NCI-H226 (cell line): ENCODE results near the gene BORCS8.
A peak's percentile ranks its signal among the peaks of the same experiment; 100 is the strongest.
"Not testable (repeated sequence)": the region's sequence is repeated elsewhere in the genome, so short reads cannot be mapped to it uniquely, and the experiment has no call there.

Experiments
- DNase-seq: peaks from one replicate; pipeline ENCODE4 v3.0.0-alpha.2; 2015

The BORCS8 gene

DNA sequence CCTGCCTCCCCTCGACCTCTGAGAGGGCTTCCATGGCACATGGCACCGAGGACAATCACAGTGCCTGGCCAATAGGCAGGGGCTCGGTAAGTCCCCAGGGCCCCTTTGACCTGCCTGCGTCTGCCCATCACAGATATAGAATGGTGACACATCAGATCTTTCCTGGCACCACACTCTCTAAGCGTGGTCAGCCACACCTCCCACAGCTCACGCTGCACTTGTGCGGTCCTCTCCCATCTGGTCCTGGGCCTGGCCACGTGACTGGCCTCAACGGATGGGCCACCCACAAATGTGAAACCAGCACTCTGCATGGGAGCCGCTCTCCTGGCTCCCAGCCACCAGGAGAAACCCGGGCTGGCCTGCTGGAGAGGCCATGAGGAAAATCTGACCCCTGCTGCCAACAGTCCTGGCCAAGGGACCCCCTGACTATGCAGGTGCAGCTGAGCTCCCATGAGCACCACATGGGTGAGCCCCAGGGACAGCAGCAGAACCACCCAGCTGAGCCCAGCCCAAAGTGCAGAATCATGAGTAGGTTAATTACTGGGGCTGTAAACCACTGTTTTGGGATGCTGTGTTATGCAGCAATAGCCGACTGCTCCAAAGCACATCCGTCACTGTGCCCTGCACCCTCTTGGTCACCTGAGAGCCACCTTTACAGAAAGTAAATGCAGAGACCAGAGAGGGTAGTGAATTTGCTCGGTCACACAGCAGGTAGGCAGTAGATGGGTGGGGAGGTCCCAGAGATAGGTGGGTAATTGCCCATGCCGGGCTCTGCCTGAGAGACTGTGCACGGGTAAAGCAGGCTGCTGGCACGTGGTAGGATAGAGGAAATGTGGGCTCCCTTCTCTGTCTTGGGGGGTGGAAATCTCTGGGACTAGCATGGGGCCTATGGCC is 12.2 kb downstream of the BORCS8 start:
- DNase-seq = no peak

DNA sequence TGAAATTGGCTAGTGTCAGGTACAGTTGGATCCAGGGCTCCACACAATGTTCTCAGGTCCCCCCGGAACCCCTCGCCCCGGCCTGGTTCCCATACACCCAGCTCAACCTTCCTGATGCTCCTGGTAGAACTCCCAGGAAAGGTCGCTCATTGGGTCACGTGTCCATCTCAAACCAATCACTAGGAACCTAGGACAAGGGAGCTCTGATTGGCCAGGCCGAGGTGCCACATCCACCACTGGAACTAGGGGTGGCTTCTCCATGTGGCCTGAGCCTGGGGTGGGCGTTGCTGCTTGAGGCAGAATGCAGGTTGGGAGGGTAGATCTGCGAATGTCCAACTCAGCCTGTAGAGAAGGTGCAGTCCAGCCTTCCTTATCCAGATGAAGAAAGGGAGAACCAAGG is 15.0 kb downstream of the BORCS8 start:
- no peak for DNase-seq

DNA sequence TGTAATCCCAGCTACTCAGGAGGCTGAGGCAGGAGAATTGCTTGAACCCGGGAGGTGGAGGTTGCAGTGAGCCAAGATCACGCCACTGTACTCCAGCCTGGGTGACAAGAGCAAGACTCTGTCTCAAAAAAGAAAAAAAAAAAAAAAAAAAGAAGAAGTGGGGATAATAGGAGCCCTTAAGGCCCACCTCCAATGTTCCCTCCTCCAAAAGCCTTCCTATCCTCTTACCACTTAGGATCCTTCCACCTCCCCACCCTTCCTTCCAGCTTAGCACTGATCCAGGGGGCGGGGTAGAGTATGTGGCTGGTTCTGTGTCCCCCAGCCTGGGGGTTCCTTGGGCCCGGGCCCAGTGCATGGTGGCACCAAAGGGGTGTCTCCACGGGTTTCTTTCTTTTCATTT is 18.7 kb downstream of the BORCS8 start:
- not testable (repeated sequence) for DNase-seq

DNA sequence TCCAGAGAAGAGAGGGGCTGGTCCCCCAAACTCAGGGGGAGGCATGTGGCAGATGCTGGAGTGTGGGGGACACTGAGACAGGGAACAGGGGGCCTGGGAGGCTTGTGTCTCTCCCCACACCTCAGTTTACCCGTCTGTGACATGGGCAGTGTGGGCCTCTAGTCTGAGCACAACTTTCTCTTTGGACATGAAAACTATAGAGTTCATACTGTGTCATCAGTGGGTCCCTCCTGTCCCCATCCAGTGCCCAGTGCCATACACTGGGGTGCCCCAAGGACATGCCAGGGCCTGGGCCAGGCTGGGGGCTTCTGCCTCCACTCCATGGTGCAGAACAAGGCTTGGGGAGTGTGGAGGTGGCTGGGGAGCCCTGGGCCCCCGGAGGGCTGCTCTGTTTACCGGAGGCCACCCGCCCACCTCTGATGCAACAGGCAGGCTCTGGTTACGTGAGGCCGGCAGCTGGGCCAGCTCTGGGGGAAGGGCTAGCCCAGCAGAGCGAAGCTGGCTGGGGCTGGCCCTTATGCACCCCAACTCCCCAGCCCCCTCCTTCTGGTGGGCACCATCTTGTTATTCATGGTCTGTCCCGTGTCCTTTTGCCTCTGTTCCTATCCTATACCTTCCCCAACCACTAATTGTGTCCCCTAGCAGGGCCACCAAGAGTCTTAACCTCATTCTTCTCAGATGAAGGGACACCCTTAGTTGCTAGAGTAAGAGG is 20.0 kb downstream of the BORCS8 start:
- no peak for DNase-seq

DNA sequence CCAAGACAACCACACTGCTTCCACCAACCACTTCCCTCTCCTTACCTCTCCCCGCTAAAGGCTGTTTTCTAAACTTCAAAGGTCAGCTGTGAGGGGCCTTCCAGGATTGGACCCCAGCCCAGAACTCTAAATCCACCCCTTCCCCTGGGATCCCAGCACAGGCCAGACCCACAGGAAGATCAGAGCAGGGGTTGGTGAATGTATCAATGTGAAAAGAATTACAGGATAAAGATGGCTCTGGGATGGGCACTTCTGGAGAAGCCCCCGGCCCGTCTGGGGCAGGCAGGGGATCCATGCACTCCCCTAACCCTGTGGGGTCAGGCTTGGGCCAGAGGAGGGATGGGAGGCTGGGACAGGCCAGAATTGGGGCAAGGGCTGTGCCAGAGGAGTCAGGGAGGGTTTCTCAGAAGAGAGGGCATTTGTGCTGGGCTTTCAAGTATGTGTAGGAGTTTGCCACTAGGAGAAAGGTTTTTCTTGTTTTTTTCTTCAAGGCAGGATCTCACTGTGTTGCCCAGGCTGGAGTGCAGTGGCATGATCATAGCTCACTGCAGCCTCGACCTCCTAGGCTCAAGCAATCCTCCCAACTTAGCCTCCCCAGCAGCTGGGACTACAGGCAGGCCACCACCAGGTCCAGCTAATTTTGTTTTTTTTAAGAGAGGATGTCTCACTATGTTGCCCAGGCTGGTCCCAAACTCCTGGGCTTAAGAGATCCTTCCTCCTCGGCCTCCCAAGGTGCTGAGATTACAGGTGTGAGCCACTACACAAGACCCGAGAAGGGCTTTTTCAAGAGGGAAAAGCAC is 20.9 kb downstream of the BORCS8 start:
- DNase-seq = no peak

DNA sequence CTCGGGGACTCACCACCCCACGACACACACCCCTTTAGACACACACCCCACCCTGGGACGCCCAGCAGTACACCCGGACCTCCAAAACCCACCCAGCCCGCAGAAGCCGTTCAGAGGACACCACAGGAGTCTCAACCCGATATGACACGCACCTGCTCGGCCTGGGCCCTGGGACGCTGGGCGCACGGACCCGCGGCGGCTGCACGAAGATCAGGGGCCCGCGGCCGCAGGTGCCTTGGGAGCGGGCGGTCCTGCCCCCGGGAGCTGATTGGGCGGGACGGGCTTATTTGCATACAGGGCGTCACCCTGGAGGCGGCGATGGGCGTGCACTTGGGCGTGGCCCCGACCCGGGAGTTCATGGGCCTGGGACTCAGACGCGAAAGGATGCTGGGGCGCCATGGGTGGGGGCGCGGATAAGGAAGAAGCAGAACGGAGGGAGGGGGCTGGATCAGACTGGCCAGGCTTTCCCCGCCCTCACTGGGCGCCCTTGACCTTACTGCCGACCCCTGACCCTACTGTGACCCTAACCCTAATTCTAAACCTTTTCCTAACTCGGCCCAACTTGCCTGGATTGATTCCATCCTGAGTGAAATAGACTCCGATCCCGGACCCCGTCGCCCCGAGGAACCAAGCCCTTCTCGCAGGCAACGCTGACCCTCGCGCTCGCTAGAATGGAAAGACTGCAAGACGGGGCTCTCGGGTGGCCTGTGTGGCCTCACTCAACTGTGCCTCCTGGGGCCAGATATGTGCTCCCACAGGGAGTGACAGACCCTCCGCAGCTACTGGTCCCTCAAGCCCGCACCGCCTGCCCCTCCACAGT is 21.7 kb downstream of the BORCS8 start, which contains the start of gene MEF2B:
Gene MEF2B, minus strand, starts transcription at position 211 of the 820 bp plus-strand sequence. CDS start 19,528 bp downstream, outside the sequence.
- peak; percentile 71 for DNase-seq

DNA sequence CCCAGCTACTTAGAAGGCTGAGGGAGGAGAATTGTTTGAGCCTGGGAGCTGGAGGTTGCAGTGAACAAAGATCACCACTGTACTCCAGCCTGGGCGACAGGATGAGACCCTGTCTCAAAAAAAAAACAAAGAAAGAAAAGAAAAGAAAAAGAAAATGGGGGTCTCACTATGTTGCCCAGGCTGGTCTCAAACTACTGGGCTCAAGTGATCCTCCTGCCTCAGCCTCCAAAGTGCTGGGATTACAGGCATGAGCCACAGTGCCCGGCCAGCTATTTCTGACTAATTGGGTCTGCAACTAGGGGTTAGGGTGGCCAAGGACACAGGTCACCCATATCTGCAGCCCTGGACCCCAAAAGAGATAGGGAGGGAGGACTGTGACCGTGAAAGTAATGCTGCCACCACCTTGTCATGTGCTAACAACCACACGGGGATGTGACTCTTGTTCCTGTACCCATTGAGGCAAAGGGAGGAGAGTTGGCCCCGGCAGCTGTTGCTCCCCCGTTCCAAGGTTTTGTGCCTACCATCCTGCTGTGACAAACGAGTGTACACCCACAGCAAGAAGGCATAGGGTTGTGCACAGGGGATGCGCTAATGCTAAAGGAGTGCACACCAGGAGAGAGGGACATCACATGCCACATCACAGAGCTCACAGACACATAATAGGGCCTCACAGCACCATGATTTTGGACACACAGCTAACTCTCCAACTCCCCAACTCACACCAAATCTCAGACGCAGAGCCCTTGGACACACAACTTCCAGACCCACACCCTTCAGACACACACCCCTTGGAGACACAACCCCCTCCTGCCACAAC is 22.5 kb downstream of the BORCS8 start:
- no peak for DNase-seq

DNA sequence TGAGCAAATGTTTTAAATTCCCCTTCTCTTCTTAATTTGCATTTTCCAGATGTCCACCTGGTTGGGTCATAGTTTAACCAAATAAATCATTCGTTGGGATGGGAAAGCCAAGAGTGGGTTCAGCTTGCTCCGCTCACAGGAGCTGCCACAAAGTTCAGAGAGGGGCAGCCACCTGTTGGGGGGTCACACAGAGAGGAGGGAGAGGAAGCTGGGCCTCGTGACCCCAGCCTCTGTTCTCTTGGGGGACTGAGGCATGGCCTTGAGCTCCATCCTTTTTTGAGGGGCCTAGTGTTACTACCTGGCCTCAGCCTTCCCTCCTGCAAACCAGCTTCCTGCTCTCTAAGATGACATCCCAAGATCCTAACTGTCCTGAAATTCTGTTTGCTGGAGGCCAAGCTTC is 24.3 kb downstream of the BORCS8 start:
- no peak for DNase-seq

DNA sequence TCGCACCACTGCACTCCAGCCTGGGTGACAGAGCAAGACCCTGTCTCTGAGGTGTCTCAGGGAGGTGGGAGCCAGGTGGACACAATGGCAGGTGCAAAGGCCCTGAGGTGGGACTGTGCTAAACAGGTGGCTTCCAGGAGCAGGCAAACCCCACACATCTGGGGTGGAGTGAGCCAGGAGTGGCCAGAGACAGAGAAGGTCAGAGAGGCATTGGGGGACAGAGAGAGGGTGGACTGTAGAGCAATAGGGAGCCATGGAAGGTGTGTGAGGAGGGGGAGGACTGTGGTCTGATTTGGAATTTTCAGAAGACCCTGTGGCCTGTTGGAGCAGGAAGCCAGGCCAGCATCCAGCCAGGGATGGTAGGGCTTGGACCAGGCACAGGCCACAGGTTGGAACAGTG is 26.6 kb downstream of the BORCS8 start:
- no peak for DNase-seq

DNA sequence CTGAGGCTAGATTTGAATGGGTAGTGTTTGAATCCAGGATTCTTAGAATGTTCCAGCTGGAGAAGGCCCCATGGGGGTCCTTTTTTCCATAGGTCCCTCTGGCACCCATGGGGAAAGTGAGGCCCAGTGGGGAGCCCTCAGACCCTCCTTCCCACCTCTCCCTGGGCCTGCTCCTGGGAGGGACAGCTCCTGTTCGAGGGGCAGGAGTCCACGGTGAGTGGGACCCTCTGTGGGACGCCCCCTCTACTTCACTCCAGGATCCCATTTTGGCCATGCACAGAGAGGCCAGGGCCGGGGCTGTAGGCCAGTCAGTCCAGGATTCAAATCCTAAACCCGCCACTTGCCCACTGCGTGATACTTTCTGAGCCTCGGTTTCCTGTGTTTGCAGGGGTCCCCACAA is 29.5 kb downstream of the BORCS8 start:
- DNase-seq = no peak

DNA sequence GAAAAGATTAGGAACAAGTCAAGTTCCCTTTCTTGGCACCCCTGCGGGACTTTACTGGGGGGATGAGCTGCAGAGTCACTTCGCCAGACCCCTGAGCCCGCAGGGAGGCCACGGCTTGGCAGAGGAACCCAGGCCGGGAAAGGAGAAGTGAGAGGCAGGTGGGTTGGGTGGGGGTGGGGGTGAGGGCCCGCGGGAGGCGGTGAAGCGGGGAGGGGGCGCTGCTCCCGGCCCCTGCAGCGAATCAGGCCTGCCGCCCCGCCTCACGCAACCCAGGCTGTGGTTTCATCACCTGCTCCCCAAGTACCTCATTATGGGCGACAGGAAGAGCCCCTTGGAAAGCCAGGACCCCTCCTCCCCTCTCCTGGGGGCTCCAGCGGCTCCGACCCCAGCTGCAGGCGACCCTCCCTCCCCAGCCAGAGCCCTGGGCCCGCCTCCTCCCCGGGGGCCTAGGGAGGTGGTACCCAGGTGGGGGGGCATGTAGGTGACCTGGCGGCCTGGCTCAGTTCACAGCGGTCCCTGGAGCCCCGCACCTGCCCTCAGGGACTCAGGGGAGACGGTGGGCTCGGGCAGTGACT is 31.4 kb downstream of the BORCS8 start:
- DNase-seq = no peak

DNA sequence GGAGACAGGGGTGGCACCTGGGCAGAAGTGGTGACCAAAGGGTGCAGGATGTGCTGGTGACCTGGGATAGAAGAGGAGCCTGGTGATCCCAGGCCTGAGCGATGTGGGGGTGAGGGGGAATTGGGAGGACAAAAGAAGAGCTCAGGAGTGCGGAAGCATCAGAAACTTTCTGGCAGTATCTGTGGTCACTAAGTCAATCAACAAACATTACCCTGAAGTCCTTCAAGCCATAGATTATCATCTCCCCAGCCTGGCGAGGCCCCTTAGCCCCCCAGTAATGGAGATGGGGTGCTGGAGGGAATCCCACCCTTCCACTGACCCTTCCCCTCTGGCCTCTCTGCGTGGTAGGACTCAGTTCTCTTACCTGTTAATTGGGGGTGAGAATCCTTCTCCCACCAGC is 32.4 kb downstream of the BORCS8 start:
- no peak for DNase-seq

DNA sequence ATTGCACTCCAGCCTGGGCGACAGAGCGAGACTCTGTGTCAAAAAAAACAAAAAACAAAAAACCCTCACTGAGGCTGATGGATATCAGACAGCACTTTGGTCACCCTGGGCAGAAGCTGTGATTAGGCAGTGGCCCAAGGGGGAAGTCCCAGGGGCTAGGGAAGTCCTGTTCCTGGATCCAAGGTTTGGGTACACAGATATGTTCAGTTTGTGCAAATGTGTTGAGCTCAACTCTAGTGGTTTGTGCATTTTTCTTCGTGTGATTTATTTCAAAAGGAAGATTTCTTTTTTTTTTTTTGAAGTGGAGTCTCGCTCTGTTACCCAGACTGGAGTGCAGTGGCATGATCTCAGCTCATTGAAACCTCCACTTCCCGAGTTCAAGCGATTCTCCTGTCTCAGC is 34.1 kb downstream of the BORCS8 start:
- no peak for DNase-seq

DNA sequence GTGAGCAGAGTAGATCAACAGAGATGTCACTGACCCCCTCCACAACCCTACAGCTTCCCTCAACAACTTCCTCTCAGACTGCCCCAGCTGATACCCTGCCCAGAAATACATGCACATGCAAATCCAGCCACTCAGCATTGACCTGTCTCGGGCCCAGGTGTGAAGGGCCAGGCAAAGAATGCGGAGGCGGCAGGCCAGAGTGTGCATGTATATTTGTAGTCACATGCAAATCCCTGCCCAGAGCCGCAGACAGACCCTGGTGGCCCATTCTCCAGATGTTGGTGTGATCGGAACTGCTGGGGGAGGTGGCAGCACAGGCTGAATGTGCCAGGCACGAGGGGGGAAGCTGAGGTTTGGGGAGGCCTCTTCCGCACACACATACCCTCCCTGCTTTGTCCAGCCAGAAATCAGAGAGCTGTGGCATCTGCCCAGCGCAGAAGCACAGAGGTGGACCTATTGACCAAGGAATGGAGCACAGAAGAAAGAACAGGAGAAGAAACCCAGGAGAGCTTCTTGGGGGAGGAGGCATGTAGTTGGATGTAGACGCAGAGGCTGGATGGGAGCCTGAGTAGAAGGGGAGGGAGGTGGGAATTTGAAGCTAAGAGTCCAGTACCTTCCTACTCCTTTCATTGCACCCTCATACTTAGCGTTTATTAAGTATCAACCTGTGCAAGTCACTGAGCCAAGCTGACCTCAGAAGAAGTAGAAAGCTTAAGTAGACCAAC is 36.3 kb downstream of the BORCS8 start:
- DNase-seq = no peak

DNA sequence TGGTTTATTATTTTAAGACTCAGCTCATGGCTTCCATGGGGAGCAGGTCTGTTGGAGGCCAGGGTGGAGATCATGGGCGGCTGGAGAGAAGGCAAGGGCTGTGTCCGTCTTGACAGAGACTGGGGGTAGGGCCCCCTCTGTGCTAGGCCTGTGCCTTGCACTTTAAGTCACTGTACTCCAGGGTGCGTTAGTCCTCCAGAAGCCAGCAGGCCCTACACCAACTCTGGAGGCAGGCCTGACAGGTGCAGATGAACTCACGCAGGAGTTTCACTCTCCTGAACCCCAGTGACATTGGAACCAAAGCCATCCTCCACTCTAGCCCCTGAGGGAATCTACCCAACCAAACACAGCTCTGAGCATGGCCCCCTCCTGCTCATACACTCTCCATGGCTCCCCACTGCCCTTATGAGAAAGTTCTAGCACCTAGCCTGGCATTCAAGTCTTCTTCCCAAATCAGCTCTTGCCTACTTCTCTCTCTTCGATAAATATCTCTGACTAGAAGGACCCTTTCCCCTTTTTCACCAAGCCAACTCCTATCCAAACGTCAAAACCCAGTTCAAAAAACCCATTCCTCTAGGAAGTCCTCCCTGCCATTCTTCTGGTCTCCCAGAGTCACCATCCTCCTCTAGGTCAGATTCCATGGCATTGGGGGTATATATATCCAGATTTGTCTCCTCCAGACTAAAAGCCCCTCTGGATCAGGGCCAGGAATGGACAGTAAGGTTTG is 37.0 kb downstream of the BORCS8 start:
- no peak for DNase-seq

DNA sequence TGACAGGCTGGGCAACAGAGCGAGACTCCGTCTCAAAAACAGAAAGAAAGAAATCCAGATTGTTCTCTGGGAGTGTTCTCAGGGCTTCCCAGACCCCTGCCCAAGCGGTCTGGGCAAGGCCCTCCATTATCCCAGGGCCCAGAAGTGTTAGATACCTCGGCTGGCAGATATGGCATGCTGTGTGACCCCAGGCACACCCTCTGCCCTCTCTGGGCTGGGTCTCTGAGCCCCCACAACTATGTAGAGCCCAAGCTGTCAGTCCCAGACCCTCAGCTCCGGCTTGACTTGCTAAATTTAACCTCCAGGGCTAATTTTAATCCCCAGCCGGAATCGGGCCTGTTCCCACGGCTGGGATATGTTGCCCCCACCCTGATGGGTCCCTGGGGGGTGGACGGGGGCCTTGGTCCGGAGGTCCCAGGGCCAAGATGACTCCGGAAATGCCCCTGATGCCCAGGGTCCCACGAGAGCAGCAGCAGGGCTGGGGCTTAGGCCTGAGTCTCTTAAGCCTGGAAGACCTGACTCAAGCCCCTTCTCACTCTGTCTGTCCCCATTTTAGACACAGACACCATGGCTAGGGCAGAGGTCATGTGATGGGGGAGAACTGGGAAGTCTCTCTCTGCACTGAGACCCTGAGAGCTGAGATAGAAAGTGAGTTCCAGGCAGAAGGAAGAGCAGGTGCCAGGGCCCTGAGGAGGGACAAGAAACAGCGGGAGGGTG is 39.1 kb downstream of the BORCS8 start:
- no peak for DNase-seq

DNA sequence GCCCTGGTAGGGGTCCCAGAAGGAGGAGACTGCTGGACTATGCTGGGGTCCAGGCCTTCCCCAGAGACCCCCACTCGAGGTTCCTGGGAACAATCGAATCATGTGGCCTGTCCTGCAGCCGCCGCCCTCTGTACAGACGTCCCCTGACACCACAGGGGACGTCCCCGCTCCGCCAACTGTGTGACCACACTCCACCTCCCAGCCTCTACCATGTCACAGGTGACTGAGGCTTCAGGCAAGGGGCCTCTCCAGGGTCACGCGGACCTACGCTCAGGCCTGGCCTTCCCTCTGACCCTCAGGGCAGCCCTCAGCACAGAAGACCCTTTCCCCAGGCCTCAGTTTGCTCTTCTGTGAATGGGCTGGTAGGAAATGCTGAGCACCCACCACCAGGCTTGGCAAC is 40.5 kb downstream of the BORCS8 start:
- DNase-seq = no peak

DNA sequence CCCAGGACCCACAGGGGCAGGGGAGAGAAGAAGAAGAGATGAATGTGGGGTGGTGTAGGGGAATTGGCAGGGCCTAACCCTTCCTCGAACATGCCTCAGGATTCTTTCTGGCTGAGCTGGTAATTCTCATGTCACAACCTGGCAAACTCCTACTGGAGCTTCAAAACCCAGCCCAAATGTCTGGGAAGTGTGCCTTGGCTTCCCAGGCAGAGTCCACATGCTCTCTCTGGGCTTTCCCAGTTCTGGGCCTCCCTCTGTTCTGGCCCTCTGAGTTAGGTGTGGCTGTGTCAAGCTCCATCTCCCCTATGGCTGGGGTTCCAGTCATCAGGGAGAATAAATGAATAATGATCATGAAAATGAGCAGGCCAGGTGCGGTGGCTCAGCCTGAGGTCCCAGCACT is 42.5 kb downstream of the BORCS8 start:
- no peak for DNase-seq

DNA sequence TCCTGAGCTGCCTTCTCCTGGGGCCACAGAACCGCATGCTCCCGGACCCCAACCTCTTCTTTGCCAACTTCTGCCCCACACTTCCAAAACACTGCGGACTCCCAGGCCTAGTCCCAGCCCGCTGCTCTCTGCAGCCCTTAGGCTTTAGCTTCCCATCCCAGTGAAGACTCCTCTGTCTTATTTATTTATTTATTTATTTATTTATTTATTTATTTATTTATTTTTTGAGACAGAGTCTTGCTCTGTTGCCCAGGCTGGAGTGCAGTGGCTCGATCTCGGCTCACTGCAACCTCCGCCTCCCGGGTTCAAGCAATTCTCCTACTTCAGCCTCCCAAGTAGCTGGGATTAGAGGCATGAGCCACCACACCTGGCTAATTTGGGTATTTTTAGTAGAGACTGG is 43.4 kb downstream of the BORCS8 start:
- DNase-seq = not testable (repeated sequence)
